GM19239 (cell line): ENCODE data around the gene EMC8.

Experiments used
- DNase-seq: peaks from one replicate; pipeline ENCODE4 v3.0.0; 2011; ENCODE audit warnings: low spot score; ENCODE audit not compliant: insufficient read length
- FAIRE-seq: peaks from 2 replicates; lab custom pipeline; 2011; peaks lifted over from hg19 to GRCh38; lab: Jason Lieb, UNC

EMC8 gene

GRCh38 chr16:85735946-85736345, 63.4 kb downstream of the EMC8 start:
- FAIRE-seq (no peak), DNase-seq (no peak)

DNA sequence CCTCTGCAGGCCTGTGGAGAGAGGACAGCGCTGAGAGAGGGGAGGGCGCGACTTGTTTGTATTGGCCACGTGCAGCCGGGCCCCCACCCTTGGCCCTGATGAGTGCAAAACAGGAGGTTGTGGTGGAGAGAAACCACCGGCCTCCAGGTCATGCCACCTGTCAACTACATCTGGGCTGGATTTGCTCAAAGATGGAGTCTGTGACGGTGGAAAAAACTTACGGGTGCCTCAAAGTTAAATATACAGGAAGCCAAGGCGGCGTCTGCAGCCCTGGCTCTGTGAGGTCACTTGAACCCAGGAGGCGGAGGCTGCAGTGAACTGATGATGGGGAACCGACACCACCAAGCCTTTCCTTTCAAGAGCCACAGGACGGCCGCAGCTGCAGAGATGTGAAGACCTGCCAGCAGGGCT, 64.1 kb downstream of the EMC8 start:
- peak; percentile 84 for FAIRE-seq
- no peak for DNase-seq

DNA sequence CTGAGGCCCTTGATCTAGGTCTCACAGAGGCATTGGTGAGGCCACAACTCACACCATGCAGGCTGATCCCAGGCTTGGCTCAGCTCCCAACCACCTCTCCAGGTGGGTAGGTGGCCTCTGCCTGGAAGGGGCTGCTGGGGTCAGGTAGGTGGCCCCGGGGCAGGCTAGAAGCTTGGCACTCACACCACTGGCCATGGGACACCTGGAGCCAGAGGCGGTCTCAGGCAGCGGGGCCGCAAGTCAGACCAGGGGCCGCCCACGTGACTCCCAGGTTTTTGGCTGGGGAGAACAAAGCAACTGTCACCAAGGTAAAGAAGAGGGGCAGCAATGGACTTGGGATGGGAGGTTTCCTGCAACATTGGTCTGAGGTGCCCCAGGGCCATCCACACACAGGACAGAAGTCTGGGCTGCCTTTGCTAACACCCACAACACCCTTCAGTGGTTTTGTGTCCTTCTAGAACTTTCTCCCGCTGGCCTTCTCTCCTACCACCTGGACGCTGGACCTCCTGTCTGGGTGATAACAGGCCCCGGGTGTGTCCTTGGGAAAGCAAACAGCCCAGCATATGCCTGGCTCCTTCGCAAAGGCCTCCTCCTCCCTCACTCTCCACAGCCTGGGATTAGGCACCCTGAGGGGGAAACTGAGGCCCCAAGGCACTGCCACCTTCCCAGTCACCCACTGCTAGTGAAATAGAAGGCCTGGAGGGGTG, 64.9 kb downstream of the EMC8 start:
- no peak for FAIRE-seq
- no peak for DNase-seq

GRCh38 chr16:85733839-85734170, 65.5 kb downstream of the EMC8 start:
- FAIRE-seq, result no peak
- DNase-seq, result no peak

GRCh38 chr16:85733155-85733838, 66.0 kb downstream of the EMC8 start:
- peak; percentile 68 for FAIRE-seq

DNA sequence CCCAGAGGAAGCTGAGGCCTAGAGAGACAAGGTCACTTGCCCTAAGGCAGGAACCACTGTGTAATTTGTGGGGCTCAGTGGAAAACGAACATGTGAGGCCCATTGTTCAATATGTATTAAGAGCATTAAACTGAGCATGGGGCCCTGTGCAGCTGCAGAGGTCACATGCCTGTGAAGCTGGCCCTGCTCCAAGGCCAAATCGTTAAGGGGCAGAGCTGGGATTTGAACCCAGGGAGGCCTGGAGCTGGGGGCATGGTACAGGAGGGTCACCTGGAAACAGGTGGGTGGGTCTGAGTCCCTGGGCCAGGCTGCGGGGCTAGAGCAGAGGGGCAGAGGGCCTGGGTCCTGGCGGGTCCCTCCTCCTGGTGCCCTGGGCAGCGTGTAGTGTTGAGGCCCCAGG, 68.2 kb downstream of the EMC8 start:
- DNase-seq, result no peak

More at GRCh38 chr16:85733155-85733838, 66.0 kb downstream of the EMC8 start:
- no peak for DNase-seq

GRCh38 chr16:85730186-85730465, 69.2 kb downstream of the EMC8 start:
- DNase-seq, result no peak

More for the DNA sequence above, 68.2 kb downstream of the EMC8 start:
- FAIRE-seq, result no peak

GRCh38 chr16:85729452-85730185, 69.7 kb downstream of the EMC8 start:
- DNase-seq, result no peak
- FAIRE-seq, result no peak

More at GRCh38 chr16:85730186-85730465, 69.2 kb downstream of the EMC8 start:
- no peak for FAIRE-seq

DNA sequence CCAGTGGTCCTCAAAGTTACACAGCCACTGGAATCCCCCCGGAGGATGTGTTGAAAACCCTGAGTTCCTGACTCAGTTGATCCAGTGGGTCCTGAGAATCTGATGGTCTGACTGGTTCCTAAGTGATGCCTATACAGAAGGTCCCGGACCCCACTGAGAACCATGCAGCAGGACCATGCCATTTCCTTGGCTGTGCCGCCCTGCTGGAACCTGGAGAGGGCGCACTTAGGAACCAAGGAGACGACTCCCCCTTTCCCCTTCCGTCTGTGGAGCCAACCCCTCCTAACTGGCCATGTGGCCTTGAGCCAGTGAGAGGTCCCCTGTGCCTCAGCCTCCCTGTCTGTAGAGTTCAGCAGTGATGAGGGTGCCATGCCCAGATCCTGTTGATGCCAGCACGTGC, 70.5 kb downstream of the EMC8 start:
- no peak for FAIRE-seq
- DNase-seq, result no peak
